GM12878 (cell line): ENCODE results near the gene UQCC2. TPM values are rescaled to one million over a fixed set of nuclear protein-coding genes. Genes with fewer than 3 reads are reported as not detected.

Experiments used
- ATAC-seq: fragments of 200-7000 bp; cut with Tn5 transposase; 3 replicates; pipeline ENCODE4 v1.9.1; 2020; ENCODE audit warnings: mild to moderate bottlenecking, moderate library complexity
- BruUV-seq: library from RNA; stranded (reverse); fragments of 400-500 nt; replicated peaks from 2 replicates; lab custom pipeline; 2021; lab: Mats Ljungman, UMichigan
- CTCF ChIA-PET: fragments of 300-600 bp; sonication (Branson Sonifier 250); formaldehyde crosslinking; extraction: SDS; loops from one replicate; lab custom pipeline; 2021; ENCODE audit warnings: inconsistent platforms; lab: Yijun Ruan, JAX
- POLR2A ChIA-PET: fragments of 350-600 bp; formaldehyde crosslinking; extraction: SDS; loops from one replicate; lab custom pipeline; 2021; ENCODE audit warnings: inconsistent platforms; lab: Charles Lee
- RAD21 ChIA-PET: fragments of 300-600 bp; sonication (Branson Sonifier 250); formaldehyde crosslinking; loops from one replicate; lab custom pipeline; 2023; ENCODE audit warnings: antibody characterized with exemption; ENCODE audit not compliant: unreplicated experiment; lab: Charles Lee
- SMC1A ChIA-PET: fragments of 300-600 bp; sonication (Branson Sonifier 250); formaldehyde crosslinking; loops from one replicate; lab custom pipeline; 2023; ENCODE audit not compliant: unreplicated experiment, uncharacterized antibody; lab: Charles Lee
- DNase-seq: peaks from one replicate; pipeline ENCODE4 v3.0.0-alpha.2; 2011; ENCODE audit warnings: low read depth, low spot score
- FAIRE-seq: peaks from 3 replicates; lab custom pipeline; 2011; peaks lifted over from hg19 to GRCh38; lab: Jason Lieb, UNC
- H2AFZ ChIP-seq: 2 replicates; pipeline ENCODE4 v1.6.0; 2011; ENCODE audit warnings: low read depth, low read length, control low read depth; ENCODE audit not compliant: control insufficient read depth
- H3K27ac ChIP-seq: 2 replicates; pipeline ENCODE4 v1.5.1; 2011; ENCODE audit warnings: control low read depth; ENCODE audit not compliant: control insufficient read depth, insufficient read depth
- H3K27me3 ChIP-seq, 2 experiments: replicated peaks in 1 of 2; 2 replicates each; pipeline versions ENCODE4 v1.6.0 to v1.6.1; 2011; ENCODE audit warnings: low read length in 1 of 2; ENCODE audit not compliant: control insufficient read depth in 2 of 2, insufficient read depth in 2 of 2
- H3K36me3 ChIP-seq, 2 experiments: 2 replicates each; pipeline ENCODE4 v1.5.1; 2011; ENCODE audit warnings: low read length in 1 of 2; ENCODE audit not compliant: control insufficient read depth in 2 of 2, insufficient read depth in 2 of 2
- H3K4me1 ChIP-seq: 2 replicates; pipeline ENCODE4 v1.6.1; 2011; ENCODE audit warnings: mild to moderate bottlenecking, low read length, moderate library complexity, mixed read lengths; ENCODE audit not compliant: control insufficient read depth, insufficient read depth
- H3K4me2 ChIP-seq: 2 replicates; pipeline ENCODE4 v1.6.0; 2011; ENCODE audit warnings: control low read depth; ENCODE audit not compliant: control insufficient read depth, insufficient read depth
- H3K4me3 ChIP-seq: fragments of 200-600 bp; sonication (generic); 2 replicates; pipeline ENCODE4 v1.5.1; 2016
- H3K79me2 ChIP-seq: 2 replicates; pipeline ENCODE4 v1.6.0; 2011; ENCODE audit warnings: low read length; ENCODE audit not compliant: control insufficient read depth, insufficient read depth
- H3K9ac ChIP-seq: 2 replicates; pipeline ENCODE4 v1.8.0; 2011; ENCODE audit warnings: low read length, control low read depth, mixed read lengths; ENCODE audit not compliant: control insufficient read depth, insufficient read depth
- H3K9me3 ChIP-seq: replicated peaks from 3 replicates; pipeline ENCODE4 v1.5.1; 2011; ENCODE audit warnings: mild to moderate bottlenecking, low read length; ENCODE audit not compliant: control insufficient read depth, insufficient read depth
- H4K20me1 ChIP-seq: 2 replicates; pipeline ENCODE4 v1.6.0; 2011; ENCODE audit not compliant: control insufficient read depth, insufficient read depth
- ATF2 ChIP-seq: IDR thresholded peaks from 2 replicates; pipeline ENCODE4 v1.6.1; 2012; ENCODE audit warnings: low read length, inconsistent platforms
- ATF7 ChIP-seq: fragments of 450-650 bp; IDR thresholded peaks from 2 replicates; pipeline ENCODE4 v1.6.1; 2016; ENCODE audit warnings: low read depth, mild to moderate bottlenecking
- BRCA1 ChIP-seq: IDR thresholded peaks from 2 replicates; pipeline ENCODE4 v1.6.1; 2011; ENCODE audit warnings: low read depth, low read length, improper control_type of control experiment
- ESRRA ChIP-seq: IDR thresholded peaks from 2 replicates; pipeline ENCODE4 v1.6.1; 2012; ENCODE audit warnings: mild to moderate bottlenecking, low read length, improper control_type of control experiment
- HCFC1 ChIP-seq: fragments of 150-350 bp; IDR thresholded peaks from 2 replicates; pipeline ENCODE4 v1.6.1; 2014; ENCODE audit warnings: low read length
- IRF3 ChIP-seq: fragments of 450-650 bp; IDR thresholded peaks from 2 replicates; pipeline ENCODE4 v1.6.1; 2014; ENCODE audit warnings: mild to moderate bottlenecking
- MLLT1 ChIP-seq: fragments of 450-650 bp; IDR thresholded peaks from 2 replicates; pipeline ENCODE4 v1.6.1; 2016; ENCODE audit warnings: mild to moderate bottlenecking
- NBN ChIP-seq: fragments of 450-650 bp; IDR thresholded peaks from 2 replicates; pipeline ENCODE4 v1.6.1; 2016
- POU2F2 ChIP-seq: IDR thresholded peaks from 3 replicates; pipeline ENCODE4 v1.6.1; 2011; ENCODE audit warnings: low read depth, mild to moderate bottlenecking, low read length, borderline replicate concordance
- RAD51 ChIP-seq: fragments of 450-650 bp; IDR thresholded peaks from 2 replicates; pipeline ENCODE4 v1.6.1; 2016; ENCODE audit warnings: moderate library complexity, mild to moderate bottlenecking, inconsistent platforms
- SREBF1 ChIP-seq: IDR thresholded peaks from 2 replicates; pipeline ENCODE4 v1.6.1; 2012; ENCODE audit warnings: mild to moderate bottlenecking, low read length
- ZNF207 ChIP-seq: fragments of 450-650 bp; IDR thresholded peaks from 2 replicates; pipeline ENCODE4 v1.6.1; 2014; ENCODE audit warnings: antibody characterized with exemption, mild to moderate bottlenecking, borderline replicate concordance
- ZNF592 ChIP-seq: fragments of 450-650 bp; IDR thresholded peaks from 2 replicates; pipeline ENCODE4 v1.6.1; 2017; ENCODE audit warnings: mild to moderate bottlenecking, moderate library complexity
- WGBS: methylation state at CpG from one replicate; pipeline ENCODE4 v1.1.6; 2016; ENCODE audit warnings: low lambda C conversion rate; ENCODE audit not compliant: insufficient replicate concordance, insufficient coverage; ENCODE audit errors: missing lambda C conversion rate; 5-methylcytosine and 5-hydroxymethylcytosine counted together
- in situ Hi-C: fragments of 300-500 bp; cut with MboI; formaldehyde crosslinking; loops from 9 replicates; pipeline ENCODE4 v1.14.3; 2018; ENCODE audit warnings: mixed read lengths
- intact Hi-C: fragments of 100-400 bp; cut with micrococcal nuclease; formaldehyde crosslinking; loops from one replicate; pipeline ENCODE4 v1.14.2; 2022; ENCODE audit not compliant: unreplicated experiment
- polyA plus RNA-seq, 11 experiments: library from polyadenylated mRNA; depleted of rRNA in 4 of 11; unstranded in 6 of 11; stranded (reverse) in 5 of 11; fragments of >200 nt; fragmentation: Nextera tagmentation in 4 of 11; fragmentation: Illumina TruSeq in 1 of 11; extraction: Ambion mirVana in 4 of 11; extraction: Trizol in 1 of 11; gene quantifications; 1 replicate in 1 of 11; 2 replicates in 10 of 11; pipeline versions ENCODE4 v1.2.1 to v1.2.3, GENCODE V29; 2011 to 2016; ENCODE audit warnings: inconsistent platforms in 2 of 11, missing spikeins in 2 of 11, low read depth in 1 of 11
- total RNA-seq, 4 experiments: library from RNA; depleted of rRNA in 3 of 4; stranded (reverse); fragments of >200 nt in 3 of 4; fragmentation: Illumina TruSeq in 1 of 4; extraction: Trizol in 1 of 4; gene quantifications; 2 replicates each; pipeline versions ENCODE4 v1.2.1 to v1.2.3, GENCODE V29; 2013 to 2021

Gene UQCC2
- total and polyA plus RNA-seq, 10 of the 15 experiments (the other 5 are each of a cell fraction or from before 2014, with no cell fraction given), result 40.6 to 478 (median 71.2) TPM

- TF ChIP-seq ATF2 (no peak), ZNF207 (no peak), IRF3 (no peak), POU2F2 (no peak)
These were observed 15.2 kb upstream of the UQCC2 start (continued) for GRCh38 chr6:33726696-33727095.

- intact Hi-C loops, result no loop called here
- no peak overlapping the region for H3K27ac ChIP-seq
- ATAC-seq, result no peak
- no peak overlapping the region for H3K4me3 ChIP-seq
- no peak for FAIRE-seq
- DNase-seq, result no peak
- H4K20me1 ChIP-seq, result no peaks in the 10 kb centered on the region; the same call in 1 of the 2 replicates
- H3K4me1 ChIP-seq, result peaks cover 3% of the 10 kb centered on the region; the same call in 1 of the 2 replicates
- ChIA-PET POLR2A (interaction anchor here (1.4 kb wide), 1 partner anchor 15 kb away, joined by 3 read pairs; the partner anchor contains the start of gene UQCC2), SMC1A (interaction anchor here (0.6 to 0.8 kb wide), 2 partner anchors 15 to 45 kb away, joined by 3 read pairs; partner anchors contain the start of gene UQCC2), CTCF (interaction anchor here (0.9 to 1.4 kb wide), 3 partner anchors 15 to 141 kb away, joined by 3 to 5 read pairs (median 4); partner anchors contain the start of gene UQCC2), RAD21 (interaction anchor here (1.1 kb wide), 1 partner anchor 13 kb away, joined by 3 read pairs; no protein-coding TSS in a partner anchor)
- H3K9me3 ChIP-seq, result no peaks in the 10 kb centered on the region
- peaks cover 6 to 15% of the 10 kb centered on the region in 2 experiments; a peak in 2 of 4 replicates for H3K27me3 ChIP-seq
- no peak overlapping the region for H3K4me2 ChIP-seq
- WGBS, result 51% methylated on average over 7 of the region's 7 CpGs
- in situ Hi-C loops, result no loop called here
- no peaks in the 10 kb centered on the region for H3K36me3 ChIP-seq
- no peaks in the 10 kb centered on the region for H3K79me2 ChIP-seq
- no peak overlapping the region for H2AFZ ChIP-seq
- no peak overlapping the region for H3K9ac ChIP-seq
- BruUV-seq, result no TSS peak
- TF ChIP-seq HCFC1, result no peak
- no peak for TF ChIP-seq NBN
- no peak for TF ChIP-seq BRCA1
- TF ChIP-seq ZNF592, result no peak
- no peak for TF ChIP-seq RAD51
- no peak for TF ChIP-seq SREBF1
- TF ChIP-seq ATF7, result no peak
- no peak for TF ChIP-seq MLLT1
- TF ChIP-seq ESRRA, result no peak
These were observed 14.6 kb upstream of the UQCC2 start for GRCh38 chr6:33725891-33726673.
